ENCODE data around the gene CTDSPL.

Gene CTDSPL

DNA sequence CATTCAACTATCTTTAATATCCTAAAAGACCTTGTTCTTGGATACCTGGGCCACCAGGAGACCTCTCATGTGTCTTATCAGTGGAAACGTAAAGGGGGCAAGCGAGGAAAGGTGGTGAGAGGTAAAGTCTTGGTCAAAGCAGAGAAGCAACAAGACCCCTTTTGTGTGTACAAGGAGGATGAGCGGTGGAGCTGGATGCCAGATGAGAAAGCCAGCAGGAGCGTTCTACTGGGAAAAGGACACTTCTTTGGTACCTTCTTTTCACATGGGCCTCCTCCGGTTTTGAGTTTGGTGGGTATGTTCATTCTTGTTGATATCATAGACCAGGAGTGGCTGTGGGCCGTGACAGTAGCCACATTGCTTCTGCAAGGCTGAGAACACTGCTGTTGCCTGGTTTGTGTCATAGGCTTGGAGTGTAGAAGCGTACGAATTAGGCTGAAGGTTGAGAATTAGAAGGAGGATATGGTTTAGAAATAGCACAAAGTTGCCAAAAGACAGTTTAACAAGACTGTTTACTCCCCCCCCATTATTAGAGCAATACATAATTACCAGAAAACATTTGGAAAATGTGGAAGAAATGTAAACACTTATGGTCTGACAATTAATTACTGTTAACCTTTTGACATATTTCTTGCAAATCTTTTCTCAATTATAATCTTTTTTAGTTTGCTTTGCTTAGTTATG lies 82.1 kb downstream of the CTDSPL start:
- DNase-seq (ENCODE audit: low spot score) = no peak

DNA sequence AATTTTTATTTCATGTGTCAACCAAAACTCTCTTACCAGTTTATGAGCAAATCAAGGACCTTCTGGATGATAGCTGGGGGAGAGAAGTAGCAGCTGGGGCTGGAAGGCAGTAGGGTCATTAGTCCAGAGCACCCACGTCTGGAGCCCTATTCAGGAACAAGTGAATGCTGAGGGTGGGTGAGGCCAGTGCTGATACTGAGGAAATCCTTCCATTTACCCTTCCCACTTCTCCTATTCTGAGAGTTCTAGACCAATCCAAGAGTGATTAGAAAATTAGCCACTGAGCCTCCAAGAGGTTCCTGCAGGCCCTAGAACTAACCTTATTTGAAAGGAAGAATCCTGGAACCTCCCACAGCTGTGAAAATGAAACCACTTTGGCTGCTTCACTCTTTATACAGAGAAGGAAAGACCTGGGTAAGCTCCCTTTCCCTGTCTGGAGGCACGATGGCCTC lies 82.7 kb downstream of the CTDSPL start:
- peak; percentile 64 for DNase-seq (ENCODE audit: low spot score)

GRCh38 chr3:37945156-37945806 lies 83.6 kb downstream of the CTDSPL start:
- peak; percentile 64 for DNase-seq (ENCODE audit: low spot score)

DNA sequence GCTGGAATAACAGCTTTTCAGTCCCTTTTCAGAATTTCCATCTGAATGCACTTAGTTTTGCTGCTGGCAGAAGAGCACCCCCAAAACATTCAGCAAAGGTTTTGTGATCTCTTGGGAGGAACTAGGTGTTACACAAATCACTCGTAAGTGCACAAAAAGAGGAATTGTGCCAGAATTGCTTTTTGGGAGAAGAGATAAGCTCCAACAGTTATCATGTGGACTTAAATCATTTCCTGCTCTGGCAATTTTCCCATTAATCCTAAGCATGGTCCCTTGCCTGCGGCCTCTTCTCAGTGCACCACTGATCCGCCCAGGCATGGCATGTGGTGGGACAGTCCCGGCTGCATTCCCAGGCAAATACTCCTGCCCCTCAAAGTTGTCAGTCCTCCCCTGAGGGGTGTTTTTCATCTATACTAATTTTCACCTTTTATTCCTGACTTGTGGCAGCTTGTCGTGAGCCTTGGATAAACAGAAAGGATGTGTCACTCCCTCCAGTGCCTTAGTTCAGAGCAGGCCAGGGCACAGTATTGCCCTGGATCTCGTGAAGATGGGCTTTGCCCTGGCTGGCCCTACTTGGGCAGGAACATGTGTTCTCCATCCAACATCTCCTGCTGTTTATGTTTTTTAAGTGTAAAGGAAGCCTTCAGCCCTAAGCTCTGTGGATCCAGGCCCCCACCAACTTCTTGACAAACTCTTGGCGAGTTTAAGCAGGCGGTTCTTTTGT lies 84.3 kb downstream of the CTDSPL start:
- DNase-seq (ENCODE audit: low spot score) = peak; percentile 74

GRCh38 chr3:37946531-37946889 lies 84.8 kb downstream of the CTDSPL start:
- DNase-seq (ENCODE audit: low spot score) = no peak

DNA sequence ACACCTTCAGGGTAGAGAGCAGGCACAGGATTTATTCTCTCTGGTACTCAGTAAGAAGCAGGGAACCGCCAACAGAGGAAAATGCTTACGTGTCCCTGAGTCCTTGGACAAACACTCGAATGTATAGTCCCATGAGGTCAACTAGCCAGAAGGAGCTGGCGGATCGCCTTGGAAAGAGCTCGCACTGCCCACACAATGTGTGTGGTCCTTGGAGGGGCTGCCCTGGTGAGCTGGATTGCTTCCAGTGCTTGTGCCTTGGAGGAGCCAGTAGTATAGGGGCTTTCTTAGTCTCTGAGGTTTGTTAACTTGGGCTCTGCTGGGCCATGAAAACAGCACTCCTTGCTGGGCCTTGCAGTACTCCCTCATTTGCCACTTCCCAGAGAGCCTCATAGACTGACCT lies 88.2 kb downstream of the CTDSPL start:
- DNase-seq (ENCODE audit: low spot score) = no peak

DNA sequence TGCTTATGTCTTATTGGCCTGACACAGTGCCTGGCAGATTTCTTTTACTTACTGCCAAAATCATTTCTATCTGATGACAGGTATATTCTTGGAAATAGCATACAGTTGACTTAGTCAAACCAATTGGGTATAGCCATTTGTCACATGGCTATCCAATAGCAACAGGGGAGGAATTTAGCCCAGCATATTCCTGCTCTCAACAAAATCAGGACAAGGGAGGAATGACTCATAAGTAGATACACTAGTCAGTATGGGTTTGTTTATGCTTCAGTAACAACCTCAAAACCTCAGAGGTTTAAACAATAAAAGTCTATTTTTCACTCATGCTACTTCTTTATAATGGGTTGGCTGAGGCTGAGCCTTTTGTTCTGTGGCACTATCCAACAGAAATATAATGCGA lies 90.9 kb downstream of the CTDSPL start:
- no peak for DNase-seq (ENCODE audit: low spot score)

- DNase-seq (ENCODE audit: low spot score) = no peak
These were observed 91.5 kb downstream of the CTDSPL start for GRCh38 chr3:37953226-37953625.

- no peak for DNase-seq (ENCODE audit: low spot score)
These were observed 92.2 kb downstream of the CTDSPL start for GRCh38 chr3:37953707-37954394.

DNA sequence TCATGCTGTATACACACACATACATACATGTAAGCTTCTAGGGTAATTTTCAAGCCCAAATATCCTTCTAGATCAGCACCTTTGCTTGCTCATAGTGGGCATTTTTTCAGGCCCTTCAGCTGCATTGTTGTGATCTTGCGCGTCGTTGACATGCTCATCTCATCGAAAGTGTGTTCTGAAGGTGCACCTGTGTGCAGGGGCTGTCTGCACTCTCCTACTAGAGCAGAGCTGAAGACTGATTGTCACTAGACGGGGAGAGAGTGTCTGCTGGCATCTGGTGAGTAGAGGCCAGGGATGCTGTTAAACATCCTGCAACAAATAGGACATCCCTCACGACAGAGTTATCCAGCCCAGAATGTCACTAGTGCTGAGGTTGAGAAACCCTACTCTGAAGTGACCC lies 93.2 kb downstream of the CTDSPL start:
- no peak for DNase-seq (ENCODE audit: low spot score)

DNA sequence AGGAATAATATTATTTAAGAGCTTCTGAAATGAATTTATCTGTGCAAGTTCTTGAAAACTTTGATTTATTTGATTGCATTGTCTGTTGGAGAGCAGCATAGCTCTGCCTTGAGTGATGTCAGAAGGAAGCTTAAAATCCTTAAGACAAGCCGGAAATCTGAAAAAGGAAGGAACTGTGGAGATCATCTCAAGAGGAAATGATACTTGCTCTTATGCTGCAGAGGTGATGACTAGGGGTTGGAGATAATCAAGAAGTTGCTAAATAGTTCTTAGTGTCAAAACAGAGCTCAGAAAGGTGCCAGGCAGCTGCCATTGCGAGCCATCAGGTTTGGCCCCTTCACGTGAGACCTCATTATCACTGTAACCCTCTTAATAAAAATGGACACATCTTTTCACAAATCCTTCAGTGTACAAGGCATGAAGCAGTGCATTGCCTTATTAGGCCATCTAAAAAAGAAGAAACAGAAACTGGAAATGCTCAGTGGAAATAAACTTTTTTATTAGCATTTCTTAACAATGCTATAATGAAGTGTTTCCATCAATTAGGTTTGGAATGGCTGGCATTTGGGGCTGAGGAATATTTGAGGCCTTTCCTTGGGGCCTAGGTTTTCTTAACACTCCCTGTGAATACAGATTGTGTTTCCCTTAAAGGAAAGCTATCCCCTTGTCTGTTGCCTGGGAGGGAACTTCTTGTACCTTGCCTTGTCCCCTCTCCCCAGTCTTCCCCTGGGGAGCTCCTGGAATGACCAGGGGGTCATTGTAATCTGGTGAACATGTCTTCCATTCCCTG lies 94.4 kb downstream of the CTDSPL start:
- DNase-seq (ENCODE audit: low spot score) = no peak

DNA sequence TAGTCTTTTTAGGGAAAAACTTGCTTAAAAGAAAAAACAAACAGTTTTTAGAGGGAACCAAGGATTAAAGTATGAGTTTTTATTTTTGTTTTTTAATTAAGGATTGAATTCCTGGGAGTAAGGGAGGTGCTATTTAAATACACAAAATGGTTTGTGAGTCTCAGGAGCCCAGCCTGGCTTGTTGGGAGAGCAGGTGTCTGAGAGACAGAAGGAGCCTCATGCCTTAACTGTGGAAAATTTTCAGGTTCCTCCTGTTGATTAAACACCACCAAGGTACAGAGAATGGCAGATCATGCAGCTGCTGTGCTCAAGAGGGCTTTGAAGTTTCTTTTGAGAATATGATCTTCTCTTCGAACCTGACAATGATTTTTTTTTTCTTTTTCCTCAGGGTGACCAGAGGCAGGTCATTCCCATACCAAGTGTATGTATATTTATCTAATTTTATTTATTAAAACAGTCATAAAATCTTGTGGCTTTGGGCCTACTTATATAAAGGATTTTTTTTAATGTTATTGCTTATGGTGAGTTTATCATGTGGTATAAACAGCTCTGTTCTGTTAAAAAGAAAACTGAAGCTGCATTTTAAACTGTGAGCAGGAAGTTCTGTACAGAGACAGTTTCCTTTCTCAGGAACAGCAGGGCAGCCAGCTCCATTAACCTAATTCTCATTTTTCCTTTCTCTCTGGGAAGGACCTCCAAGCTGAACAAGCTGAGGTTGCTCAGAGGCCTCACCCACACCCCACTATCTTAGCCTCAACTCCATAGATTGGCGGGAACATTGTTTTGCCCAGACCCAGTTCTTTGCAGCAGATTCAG lies 95.3 kb downstream of the CTDSPL start:
- no peak for DNase-seq (ENCODE audit: low spot score)

DNA sequence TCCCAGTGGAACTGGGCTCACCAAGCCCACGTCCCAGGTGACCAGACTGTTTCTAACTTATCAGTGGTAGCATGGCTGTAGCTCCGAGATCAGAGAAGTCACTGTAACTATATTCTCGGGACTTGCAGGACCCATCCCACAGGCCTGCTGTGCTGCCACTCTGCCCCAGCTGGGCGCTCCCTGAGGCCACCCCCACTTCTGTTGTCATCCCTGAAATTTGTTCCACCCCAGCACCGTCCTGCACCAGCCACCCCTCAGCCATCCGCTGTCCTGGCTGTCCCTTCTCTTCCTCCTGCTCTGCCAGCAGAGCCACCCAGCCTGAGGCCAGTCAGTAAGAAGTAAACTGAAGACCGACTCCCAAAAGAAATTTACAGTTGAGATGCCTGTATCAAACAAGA lies 95.9 kb downstream of the CTDSPL start:
- no peak for DNase-seq (ENCODE audit: low spot score)

DNA sequence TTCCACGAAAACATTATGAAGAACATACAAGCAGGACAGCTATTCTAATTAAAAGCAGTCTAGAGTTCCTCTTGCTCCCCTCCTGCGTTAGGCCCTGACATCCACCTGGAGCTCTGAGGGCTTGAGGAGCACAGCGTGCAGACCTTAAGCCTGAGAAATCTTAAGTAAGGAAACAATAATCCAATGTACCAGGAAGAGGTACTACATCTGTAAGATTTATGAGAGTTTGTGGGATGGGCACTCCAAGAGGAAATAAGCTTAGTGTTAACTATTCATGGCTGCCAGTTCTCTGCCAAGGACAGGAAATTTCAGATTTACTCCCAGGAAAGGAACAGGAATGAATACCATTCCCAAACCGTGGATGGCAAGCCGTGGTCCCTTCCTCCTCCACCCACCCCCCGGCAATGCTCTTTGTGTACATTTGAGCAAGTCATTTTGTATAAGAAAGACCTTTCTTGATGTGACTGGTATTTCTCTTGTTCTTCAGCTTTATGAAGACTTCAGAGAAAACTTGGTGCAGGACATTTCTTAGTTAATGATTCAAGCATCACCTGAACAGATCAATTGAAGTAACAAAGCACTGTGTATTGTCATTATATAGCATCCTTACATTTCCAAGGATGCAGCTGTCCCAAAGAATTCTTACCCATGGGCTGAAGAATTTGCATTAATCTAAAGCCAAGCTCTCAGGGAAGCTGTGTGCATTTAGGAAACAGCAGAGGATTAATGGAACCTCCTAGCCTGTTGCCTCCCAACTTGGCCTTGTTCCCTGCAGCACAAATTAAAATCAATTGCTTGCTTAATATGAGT lies 100.1 kb downstream of the CTDSPL start:
- no peak for DNase-seq (ENCODE audit: low spot score)

- DNase-seq (ENCODE audit: low spot score) = no peak
These were observed 101.3 kb downstream of the CTDSPL start for GRCh38 chr3:37963016-37963415.

- no peak for DNase-seq (ENCODE audit: low spot score)
These were observed 102.0 kb downstream of the CTDSPL start for GRCh38 chr3:37963635-37964034.

GRCh38 chr3:37964146-37964545 lies 102.5 kb downstream of the CTDSPL start:
- DNase-seq (ENCODE audit: low spot score) = no peak

- peak; percentile 43 for DNase-seq (ENCODE audit: low spot score)
These were observed 103.0 kb downstream of the CTDSPL start for GRCh38 chr3:37964716-37965115.

- DNase-seq (ENCODE audit: low spot score) = peak; percentile 62
These were observed 105.7 kb downstream of the CTDSPL start for GRCh38 chr3:37967260-37967881.

DNA sequence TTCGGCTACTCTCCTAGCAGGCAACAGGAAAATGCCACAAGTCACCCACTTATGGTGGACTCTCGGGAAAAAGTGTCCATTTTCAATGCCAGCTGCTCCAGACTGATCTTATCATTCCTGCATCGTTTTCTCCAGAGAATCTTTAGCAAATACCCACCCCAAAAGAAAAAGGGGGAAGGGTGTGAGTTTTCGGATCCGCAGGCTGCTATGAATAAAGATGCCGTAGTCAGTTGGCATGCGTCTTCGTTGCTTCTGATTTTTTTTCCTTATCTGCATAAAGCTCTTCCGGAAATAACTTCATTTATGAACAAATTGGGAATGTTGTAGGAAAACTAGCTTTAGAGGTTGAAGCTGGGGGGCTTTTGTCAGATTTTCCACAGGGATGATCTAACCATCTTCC lies 106.5 kb downstream of the CTDSPL start:
- DNase-seq (ENCODE audit: low spot score) = no peak
